CD14-positive monocyte (primary cell): ENCODE measurements around the gene EIF5AL1. TPM values are rescaled to one million over a fixed set of nuclear protein-coding genes. Genes with fewer than 3 reads are reported as not detected.

Experiments used
- DNase-seq, 3 donors: peaks; one replicate each; pipeline ENCODE4 v3.0.0-alpha.2; 2011 to 2022
- H2AFZ ChIP-seq: 2 replicates; pipeline ENCODE4 v1.6.0; 2012; ENCODE audit warnings: mild to moderate bottlenecking, low read depth, low read length, inconsistent platforms; ENCODE audit not compliant: insufficient read depth, poor library complexity, severe bottlenecking
- H3K27ac ChIP-seq, 2 donors: 1 replicate in 1 of 2; 2 replicates in 1 of 2; pipeline ENCODE4 v1.5.1; 2012 to 2013; ENCODE audit warnings: low read length in 2 of 2, control low read depth in 1 of 2, inconsistent platforms in 1 of 2, low read depth in 1 of 2, mild to moderate bottlenecking in 1 of 2
- H3K27me3 ChIP-seq, 2 donors: one replicate each; pipeline versions ENCODE4 v1.6.0 to v1.6.1; 2011 to 2013; ENCODE audit warnings: low read length in 2 of 2; ENCODE audit not compliant: control insufficient read depth in 2 of 2, insufficient read depth in 2 of 2
- H3K36me3 ChIP-seq, 2 donors: replicated peaks in 1 of 2; 1 replicate in 1 of 2; 2 replicates in 1 of 2; pipeline versions ENCODE4 v1.5.1 to v1.6.1; 2012 to 2013; ENCODE audit warnings: low read length in 2 of 2, control low read depth in 1 of 2, inconsistent platforms in 1 of 2, mild to moderate bottlenecking in 1 of 2; ENCODE audit not compliant: insufficient read depth in 2 of 2, control insufficient read depth in 1 of 2
- H3K4me1 ChIP-seq, 2 donors: 1 replicate in 1 of 2; 2 replicates in 1 of 2; pipeline versions ENCODE4 v1.5.1 to v1.6.1; 2012 to 2013; ENCODE audit warnings: low read length in 2 of 2, control low read depth in 1 of 2, inconsistent platforms in 1 of 2, mild to moderate bottlenecking in 1 of 2, moderate library complexity in 1 of 2; ENCODE audit not compliant: insufficient read depth in 2 of 2, control insufficient read depth in 1 of 2
- H3K4me2 ChIP-seq: replicated peaks from 2 replicates; pipeline ENCODE3; 2012; ENCODE audit warnings: low read length, moderate library complexity, mild to moderate bottlenecking; ENCODE audit not compliant: poor library complexity, severe bottlenecking; ENCODE audit errors: extremely low read depth
- H3K4me3 ChIP-seq, 3 experiments: fragments of 200-600 bp in 1 of 3; sonication (generic) in 1 of 3; replicated peaks in 1 of 3; 1 replicate in 2 of 3; 2 replicates in 1 of 3; pipeline ENCODE4 v1.5.1; 2011 to 2013; ENCODE audit warnings: low read length in 3 of 3, mild to moderate bottlenecking in 3 of 3, control low read depth in 2 of 3, low read depth in 2 of 3, inconsistent platforms in 1 of 3, moderate library complexity in 1 of 3
- H3K79me2 ChIP-seq: 2 replicates; pipeline ENCODE4 v1.6.0; 2012; ENCODE audit warnings: mild to moderate bottlenecking, control low read depth, inconsistent platforms, low read length, moderate library complexity; ENCODE audit not compliant: insufficient read depth
- H3K9ac ChIP-seq: 2 replicates; pipeline ENCODE4 v1.6.0; 2017; ENCODE audit warnings: low read length, mild to moderate bottlenecking; ENCODE audit not compliant: insufficient read depth, poor library complexity, severe bottlenecking
- H3K9me3 ChIP-seq, 2 donors: replicated peaks in 1 of 2; 1 replicate in 1 of 2; 2 replicates in 1 of 2; pipeline versions ENCODE4 v1.5.1 to v1.6.1; 2012 to 2013; ENCODE audit warnings: low read length in 2 of 2, control low read depth in 1 of 2; ENCODE audit not compliant: control insufficient read depth in 1 of 2, insufficient read depth in 1 of 2
- H4K20me1 ChIP-seq: 2 replicates; pipeline ENCODE4 v1.6.0; 2012; ENCODE audit warnings: mild to moderate bottlenecking, low read length, control low read depth, moderate library complexity; ENCODE audit not compliant: insufficient read depth
- H3K27ac Mint-ChIP-seq, 7 donors: one replicate each; pipeline ENCODE4 v1.8.0; 2020; ENCODE audit warnings: mild to moderate bottlenecking in 7 of 7, mixed read lengths in 7 of 7, moderate library complexity in 6 of 7, inconsistent platforms in 2 of 7
- H3K27me3 Mint-ChIP-seq, 3 donors: one replicate each; pipeline ENCODE4 v1.8.0; 2021 to 2022; ENCODE audit warnings: low read depth in 3 of 3, mild to moderate bottlenecking in 3 of 3, mixed read lengths in 3 of 3, moderate library complexity in 3 of 3, inconsistent platforms in 1 of 3
- H3K36me3 Mint-ChIP-seq, 2 donors: one replicate each; pipeline ENCODE4 v1.8.0; 2020; ENCODE audit warnings: mixed read lengths in 2 of 2, inconsistent platforms in 1 of 2, mild to moderate bottlenecking in 1 of 2
- H3K4me1 Mint-ChIP-seq: one replicate; pipeline ENCODE4 v1.8.0; 2020; ENCODE audit warnings: mild to moderate bottlenecking, mixed read lengths
- H3K4me3 Mint-ChIP-seq, 2 donors: one replicate each; pipeline ENCODE4 v1.8.0; 2020; ENCODE audit warnings: mild to moderate bottlenecking in 2 of 2, mixed read lengths in 2 of 2, moderate library complexity in 1 of 2
- H3K9me3 Mint-ChIP-seq, 7 donors: one replicate each; pipeline ENCODE4 v1.8.0; 2020 to 2022; ENCODE audit warnings: mixed read lengths in 7 of 7, mild to moderate bottlenecking in 6 of 7, moderate library complexity in 6 of 7, inconsistent platforms in 2 of 7
- CTCF ChIP-seq: fragments of 200-600 bp; IDR thresholded peaks from one replicate; pipeline ENCODE4 v1.8.0; 2022; ENCODE audit warnings: antibody characterized with exemption, mild to moderate bottlenecking
- WGBS: methylation state at CpG from one replicate; pipeline ENCODE4 v1.1.5; 2013; ENCODE audit warnings: missing lambda C conversion rate; ENCODE audit not compliant: insufficient coverage; 5-methylcytosine and 5-hydroxymethylcytosine counted together
- intact Hi-C, 2 donors: fragments of 100-400 bp; cut with micrococcal nuclease; formaldehyde crosslinking; loops; one replicate each; pipeline versions ENCODE4 v1.15.0 to v1.15.1; 2023
- polyA plus RNA-seq, 3 donors: library from polyadenylated mRNA; depleted of rRNA in 1 of 3; unstranded in 2 of 3; stranded (reverse) in 1 of 3; fragments of 300-500 nt in 2 of 3; fragments of >200 nt in 1 of 3; fragmentation: Illumina TruSeq in 2 of 3; gene quantifications; 1 replicate in 2 of 3; 2 replicates in 1 of 3; pipeline ENCODE4 v1.2.3, GENCODE V29; 2012 to 2021

Gene EIF5AL1
- polyA plus RNA-seq, 3 donors: 0.16 to 1.7 (median 0.17) TPM

- no peak overlapping the region for H2AFZ ChIP-seq
Observed at GRCh38 chr10:79491143-79491835, 21.0 kb upstream of the EIF5AL1 start.

GRCh38 chr10:79492256-79492655, 20.1 kb upstream of the EIF5AL1 start:
- Histone ChIP-seq H3K4me3 (no peak overlapping the region), H3K36me3 (no peaks in the 10 kb centered on the region), H3K27ac (no peak overlapping the region), H3K4me2 (no peak overlapping the region), H4K20me1 (no peaks in the 10 kb centered on the region), H2AFZ (no peak overlapping the region), H3K4me1 (no peaks in the 10 kb centered on the region), H3K9me3 (no peaks in the 10 kb centered on the region), H3K9ac (no peak overlapping the region), H3K79me2 (no peaks in the 10 kb centered on the region), H3K27me3 (peaks cover 0 to 8% of the 10 kb centered on the region in 2 donors)
- Mint-ChIP-seq H3K4me3 (no peak overlapping the region), H3K4me1 (peaks cover 7% of the 10 kb centered on the region), H3K27ac (peak overlapping the region in 1 of 7 donors; percentile 15), H3K27me3 (peaks cover 11 to 15% (median 14%) of the 10 kb centered on the region in 3 donors), H3K36me3 (no peaks in the 10 kb centered on the region), H3K9me3 (peaks cover 0 to 2% (median 0%) of the 10 kb centered on the region in 7 donors)
- no peak for DNase-seq
- no peak for TF ChIP-seq CTCF
- intact Hi-C loops: no loop called here
- WGBS: 100% methylated on average over 5 of the region's 6 CpGs

More at GRCh38 chr10:79491143-79491835, 21.0 kb upstream of the EIF5AL1 start:
- Histone ChIP-seq H4K20me1 (no peaks in the 10 kb centered on the region), H3K36me3 (no peaks in the 10 kb centered on the region), H3K9ac (no peak overlapping the region), H3K27ac (no peak overlapping the region), H3K4me3 (no peak overlapping the region), H3K79me2 (no peaks in the 10 kb centered on the region), H3K4me2 (no peak overlapping the region), H3K4me1 (no peaks in the 10 kb centered on the region), H3K9me3 (no peaks in the 10 kb centered on the region), H3K27me3 (peaks cover 0 to under 1% of the 10 kb centered on the region in 2 donors)
- peak; percentile 15 to 39 (median 29) for DNase-seq
- Mint-ChIP-seq H3K9me3 (peaks cover 0 to 2% (median 0%) of the 10 kb centered on the region in 7 donors), H3K4me1 (peaks cover 7% of the 10 kb centered on the region), H3K27me3 (peaks cover 12 to 16% (median 14%) of the 10 kb centered on the region in 3 donors), H3K27ac (peak overlapping the region in 1 of 7 donors; percentile 24), H3K4me3 (no peak overlapping the region), H3K36me3 (no peaks in the 10 kb centered on the region)
- WGBS: 80% methylated on average over 2 of the region's 6 CpGs
- intact Hi-C loops: no loop called here
- TF ChIP-seq CTCF: peak; percentile 16
